SK-N-SH treated with all-trans-retinoic acid at 6 μM for 48 hours (cell line): ENCODE data around the gene TMEM131.

Experiments
- OSR1 ChIP-seq: fragments of 250-450 bp; sonication (Bioruptor Pico); IDR thresholded peaks from 2 replicates; pipeline ENCODE4 v1.8.0; 2022; ENCODE audit warnings: moderate library complexity, mild to moderate bottlenecking, inconsistent platforms
- TCF4 ChIP-seq: fragments of 250-450 bp; sonication (Bioruptor Pico); IDR thresholded peaks from 2 replicates; pipeline ENCODE4 v1.8.0; 2021; ENCODE audit warnings: mild to moderate bottlenecking, moderate library complexity, borderline replicate concordance
- TF ChIP-seq, protein P1 (sequence below): fragments of 250-450 bp; sonication (Bioruptor Pico); IDR thresholded peaks from 2 replicates; pipeline ENCODE4 v1.5.1; 2020; ENCODE audit warnings: low read depth, mild to moderate bottlenecking, moderate library complexity

GRCh38 chr2:97849881-97850528, 145.7 kb downstream of the TMEM131 start:
- TF ChIP-seq TCF4 (CRISPR knock-in tag) (no peak), OSR1 (no peak)
- TF ChIP-seq, protein P1, sequence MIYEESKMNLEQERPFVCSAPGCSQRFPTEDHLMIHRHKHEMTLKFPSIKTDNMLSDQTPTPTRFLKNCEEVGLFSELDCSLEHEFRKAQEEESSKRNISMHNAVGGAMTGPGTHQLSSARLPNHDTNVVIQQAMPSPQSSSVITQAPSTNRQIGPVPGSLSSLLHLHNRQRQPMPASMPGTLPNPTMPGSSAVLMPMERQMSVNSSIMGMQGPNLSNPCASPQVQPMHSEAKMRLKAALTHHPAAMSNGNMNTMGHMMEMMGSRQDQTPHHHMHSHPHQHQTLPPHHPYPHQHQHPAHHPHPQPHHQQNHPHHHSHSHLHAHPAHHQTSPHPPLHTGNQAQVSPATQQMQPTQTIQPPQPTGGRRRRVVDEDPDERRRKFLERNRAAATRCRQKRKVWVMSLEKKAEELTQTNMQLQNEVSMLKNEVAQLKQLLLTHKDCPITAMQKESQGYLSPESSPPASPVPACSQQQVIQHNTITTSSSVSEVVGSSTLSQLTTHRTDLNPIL (CRISPR knock-in tag), result no peak
